ENCODE data around the gene HBZ.
"Not testable (repeated sequence)": the region's sequence is repeated elsewhere in the genome, so short reads cannot be mapped to it uniquely, and the experiment has no call there.

The HBZ gene

DNA sequence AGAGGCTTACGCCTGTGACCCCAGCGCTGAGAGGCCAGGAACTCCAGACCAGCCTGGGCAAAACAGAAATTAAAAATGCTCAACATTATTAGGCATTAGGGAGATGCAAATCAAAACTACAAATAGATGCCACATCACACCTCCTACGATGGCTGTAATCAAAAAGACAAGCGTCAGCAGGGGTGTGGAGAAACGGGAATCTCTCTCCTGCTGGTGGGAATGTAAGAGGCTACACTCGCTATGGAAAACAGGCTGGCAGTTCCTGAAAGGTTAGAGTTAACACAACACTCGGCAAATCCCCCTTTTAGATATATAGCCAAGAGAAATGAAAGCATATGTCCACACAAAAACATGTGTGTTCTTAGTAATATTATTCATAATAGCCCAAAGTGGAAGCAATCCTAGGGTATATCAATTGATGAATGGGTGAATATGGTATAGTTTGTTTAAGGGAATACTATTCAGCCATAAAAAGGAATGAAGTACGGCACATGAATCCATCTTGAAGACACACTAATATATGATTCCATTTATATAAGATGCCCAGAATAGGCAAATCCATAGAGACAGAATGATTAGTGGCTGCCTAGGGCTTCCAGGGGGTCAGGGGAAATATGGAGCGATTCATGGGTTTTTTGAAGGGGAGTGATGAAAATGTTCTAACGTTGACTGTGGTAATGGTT lies 12.1 kb upstream of the HBZ start:
- DNase-seq, result no peak

DNA sequence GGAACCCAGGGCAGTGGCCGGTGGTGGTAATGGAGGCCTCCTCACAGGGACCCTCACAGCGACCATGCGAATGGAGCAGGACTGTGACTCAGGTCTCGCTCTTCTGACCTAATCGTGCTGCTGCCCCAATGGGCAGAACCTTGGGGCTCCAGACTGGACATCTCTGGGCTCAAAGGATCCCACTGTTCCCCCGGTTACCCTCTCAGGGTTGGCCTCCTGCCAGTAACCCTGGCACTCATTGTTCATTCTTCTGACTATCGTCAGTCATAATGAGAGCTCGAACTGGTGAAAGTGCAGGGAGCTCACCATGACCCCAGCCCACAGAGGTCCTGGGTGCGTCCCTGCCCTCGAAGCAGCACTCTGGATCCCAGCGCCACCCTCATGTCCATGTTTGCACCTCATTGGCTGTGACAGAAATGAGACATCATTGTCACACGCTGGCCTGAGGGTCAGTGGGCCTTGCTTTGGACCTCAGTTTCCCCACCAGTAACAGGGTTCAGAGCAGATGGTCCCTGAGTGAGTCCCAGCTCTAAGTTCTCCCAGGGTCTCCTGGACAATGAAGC lies 10.0 kb upstream of the HBZ start:
- no peak for DNase-seq

DNA sequence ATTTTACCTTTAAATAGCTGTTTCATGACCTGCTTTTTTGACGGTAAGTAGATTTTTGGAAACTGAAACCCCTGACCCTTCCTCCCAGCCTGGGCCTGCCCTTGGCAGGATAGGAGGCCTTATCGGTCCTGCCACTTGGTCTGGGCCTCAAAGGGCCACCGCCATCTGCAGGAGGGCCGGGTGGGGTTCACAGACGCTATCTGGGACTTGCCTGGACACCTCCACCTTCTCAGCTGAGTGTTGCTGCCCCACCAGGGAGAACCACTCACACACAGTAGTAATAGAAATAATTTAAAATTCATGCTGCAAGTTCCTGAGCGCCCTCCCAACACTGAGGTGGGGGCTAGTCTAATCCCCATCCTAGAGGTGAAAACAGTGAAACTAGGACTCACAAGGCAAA lies 9.4 kb upstream of the HBZ start:
- no peak for DNase-seq

DNA sequence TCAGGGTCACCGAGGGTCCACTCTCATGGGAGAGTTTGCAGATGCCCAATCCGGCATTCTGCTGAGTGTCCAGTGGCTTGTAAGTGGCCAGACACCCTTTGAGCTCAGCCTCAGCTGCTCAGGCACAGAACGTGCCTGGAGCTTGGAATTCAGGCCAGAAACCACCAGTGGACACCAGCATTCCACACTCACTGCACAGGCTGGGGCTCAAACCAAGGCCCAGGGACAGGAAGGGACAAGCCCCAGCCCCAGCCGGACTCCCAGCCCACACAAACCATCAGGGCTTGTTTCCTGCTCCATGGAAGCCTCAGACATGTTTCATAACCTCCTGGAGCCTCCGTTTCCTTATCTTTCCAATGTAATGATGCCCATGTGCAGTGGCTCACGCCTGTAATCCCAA lies 9.0 kb upstream of the HBZ start:
- DNase-seq, result no peak

- DNase-seq, result no peak
These were observed 7.6 kb upstream of the HBZ start for GRCh38 chr16:144797-145252.

DNA sequence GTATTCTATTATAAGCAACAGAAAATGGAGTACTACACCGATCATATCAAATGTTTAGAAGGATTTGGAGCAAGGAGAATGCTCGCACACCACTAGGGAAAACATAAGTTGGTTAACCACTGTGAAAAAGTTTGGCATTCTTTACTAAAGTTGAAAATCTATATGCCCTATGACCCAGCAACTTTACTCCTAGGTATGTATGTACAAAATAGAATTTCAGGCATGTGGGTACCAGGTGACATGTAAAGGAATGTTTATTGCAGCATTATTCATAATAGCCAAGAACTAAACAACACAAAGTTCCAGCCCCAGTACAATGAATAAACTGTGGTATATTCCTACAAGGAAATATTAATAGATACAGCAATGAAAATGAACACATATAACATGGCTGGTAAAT lies 5.8 kb upstream of the HBZ start:
- DNase-seq, result no peak

GRCh38 chr16:149024-149660 lies 3.3 kb upstream of the HBZ start:
- no peak for DNase-seq

- DNase-seq, result not testable (repeated sequence)
These were observed 681 bp downstream of the HBZ start for GRCh38 chr16:153129-153521.

GRCh38 chr16:153550-154216 lies 1.2 kb downstream of the HBZ start:
- not testable (repeated sequence) for DNase-seq

GRCh38 chr16:154217-155030 lies 2.0 kb downstream of the HBZ start:
- no peak for DNase-seq

- no peak for DNase-seq
These were observed 2.6 kb downstream of the HBZ start for GRCh38 chr16:155031-155398.

- DNase-seq, result no peak
These were observed 6.8 kb downstream of the HBZ start for GRCh38 chr16:159136-159849.

DNA sequence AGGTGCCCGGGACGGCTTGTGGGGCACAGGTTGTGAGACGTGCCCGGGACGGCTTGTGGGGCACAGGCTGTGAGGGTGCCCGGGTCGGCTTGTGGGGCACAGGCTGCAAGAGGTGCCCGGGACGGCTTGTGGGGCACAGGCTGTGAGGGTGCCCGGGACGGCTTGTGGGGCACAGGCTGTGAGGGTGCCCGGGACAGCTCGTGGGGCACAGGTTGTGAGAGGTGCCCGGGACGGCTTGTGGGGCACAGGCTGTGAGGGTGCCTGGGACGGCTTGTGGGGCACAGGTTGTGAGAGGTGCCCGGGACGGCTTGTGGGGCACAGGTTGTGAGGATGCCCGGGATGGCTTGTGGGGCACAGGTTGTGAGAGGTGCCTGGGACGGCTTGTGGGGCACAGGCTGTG lies 7.8 kb downstream of the HBZ start:
- not testable (repeated sequence) for DNase-seq

- no peak for DNase-seq
These were observed 8.3 kb downstream of the HBZ start for GRCh38 chr16:160691-161190.

- no peak for DNase-seq
These were observed 10.0 kb downstream of the HBZ start for GRCh38 chr16:162271-162991.

DNA sequence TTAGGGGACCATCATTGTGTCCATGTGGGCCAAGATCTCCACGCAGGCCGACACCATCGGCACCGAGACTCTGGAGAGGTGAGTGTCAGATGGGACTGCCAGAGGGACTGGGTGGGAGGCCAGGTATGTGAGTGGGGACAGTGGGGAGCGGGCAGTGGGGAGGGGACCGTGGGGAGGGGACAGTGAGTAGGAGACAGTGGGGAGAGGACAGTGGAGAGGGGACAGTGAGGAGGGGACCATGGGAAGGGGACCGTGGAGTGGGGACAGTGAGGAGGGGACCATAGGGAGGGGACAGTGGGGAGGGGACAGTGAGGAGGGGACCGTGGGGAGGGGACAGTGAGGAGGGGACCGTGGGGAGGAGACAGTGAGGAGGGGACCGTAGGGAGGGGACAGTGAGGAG lies 10.7 kb downstream of the HBZ start:
- not testable (repeated sequence) for DNase-seq

DNA sequence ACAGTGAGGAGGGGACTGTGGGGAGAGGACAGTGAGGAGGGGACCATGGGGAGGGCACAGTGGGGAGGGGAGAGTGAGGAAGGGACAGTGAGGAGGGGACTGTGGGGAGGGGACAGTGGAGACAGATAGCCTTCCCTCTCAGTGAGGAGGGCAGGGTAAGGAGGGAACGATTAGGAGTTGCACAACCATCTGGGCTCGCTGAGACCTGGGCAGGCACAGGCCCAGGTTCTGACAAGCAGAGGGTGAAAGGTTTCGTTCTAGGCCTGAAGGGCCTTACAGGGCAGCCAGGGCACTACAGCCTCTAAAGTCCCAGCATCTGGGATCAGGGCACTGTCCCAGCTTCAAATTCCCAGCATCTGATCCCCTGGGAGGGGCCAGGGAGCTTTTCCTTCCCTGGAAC lies 11.3 kb downstream of the HBZ start:
- not testable (repeated sequence) for DNase-seq

DNA sequence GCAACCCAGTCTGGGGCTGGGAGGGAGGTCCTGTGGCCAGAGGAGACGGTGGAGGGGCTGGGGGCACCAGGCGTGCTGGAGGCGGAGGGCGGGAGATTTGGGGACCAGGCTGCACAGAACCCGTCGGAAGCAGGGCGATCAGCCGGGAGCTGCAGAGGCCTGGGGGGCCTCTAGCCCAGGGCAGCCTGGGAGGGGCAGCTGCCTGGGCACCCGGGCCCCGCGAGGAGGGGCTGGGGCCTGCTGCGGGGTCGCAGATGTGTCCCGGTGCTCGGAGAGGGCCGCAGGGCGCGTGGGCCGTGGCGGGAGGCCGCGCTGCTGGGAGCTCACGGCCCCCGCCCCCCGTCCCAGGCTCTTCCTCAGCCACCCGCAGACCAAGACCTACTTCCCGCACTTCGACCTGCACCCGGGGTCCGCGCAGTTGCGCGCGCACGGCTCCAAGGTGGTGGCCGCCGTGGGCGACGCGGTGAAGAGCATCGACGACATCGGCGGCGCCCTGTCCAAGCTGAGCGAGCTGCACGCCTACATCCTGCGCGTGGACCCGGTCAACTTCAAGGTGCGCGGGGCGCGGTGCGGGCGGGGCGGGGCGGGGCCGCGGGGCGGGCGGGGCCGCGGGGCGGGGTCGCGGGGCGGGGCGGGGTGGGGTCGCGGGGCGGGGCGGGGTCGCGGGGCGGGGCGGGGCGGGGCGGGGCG lies 11.8 kb downstream of the HBZ start:
- not testable (repeated sequence) for DNase-seq

GRCh38 chr16:164827-165538 lies 12.5 kb downstream of the HBZ start:
- DNase-seq, result no peak
